GM12801 (cell line): ENCODE data around the gene HK3.

Experiments used
- TF ChIP-seq, protein P1 (sequence below): IDR thresholded peaks from one replicate; pipeline ENCODE4 v1.5.1; 2011; ENCODE audit warnings: control low read depth; ENCODE audit not compliant: insufficient read length; ENCODE audit errors: extremely low read depth

The HK3 gene

DNA sequence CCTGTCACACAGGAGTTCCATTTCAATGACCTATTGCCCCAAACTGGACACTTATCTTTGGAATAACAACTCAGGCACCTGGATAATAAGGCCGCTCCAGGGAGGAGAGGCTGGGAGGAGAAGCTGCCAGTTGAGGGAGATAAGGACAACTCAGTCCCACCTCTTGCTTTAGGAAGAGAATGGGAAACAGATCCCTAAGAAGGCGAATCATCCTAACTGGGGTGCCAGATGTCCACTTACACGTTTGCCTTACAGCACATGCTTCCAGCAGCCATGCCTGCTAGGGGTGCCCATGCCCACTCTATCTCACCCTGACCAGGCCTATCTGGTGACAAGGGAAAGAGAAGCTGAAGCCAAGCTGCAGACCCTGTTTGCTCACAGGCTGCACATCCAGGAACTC lies 6.5 kb downstream of the HK3 start:
- TF ChIP-seq, protein P1, sequence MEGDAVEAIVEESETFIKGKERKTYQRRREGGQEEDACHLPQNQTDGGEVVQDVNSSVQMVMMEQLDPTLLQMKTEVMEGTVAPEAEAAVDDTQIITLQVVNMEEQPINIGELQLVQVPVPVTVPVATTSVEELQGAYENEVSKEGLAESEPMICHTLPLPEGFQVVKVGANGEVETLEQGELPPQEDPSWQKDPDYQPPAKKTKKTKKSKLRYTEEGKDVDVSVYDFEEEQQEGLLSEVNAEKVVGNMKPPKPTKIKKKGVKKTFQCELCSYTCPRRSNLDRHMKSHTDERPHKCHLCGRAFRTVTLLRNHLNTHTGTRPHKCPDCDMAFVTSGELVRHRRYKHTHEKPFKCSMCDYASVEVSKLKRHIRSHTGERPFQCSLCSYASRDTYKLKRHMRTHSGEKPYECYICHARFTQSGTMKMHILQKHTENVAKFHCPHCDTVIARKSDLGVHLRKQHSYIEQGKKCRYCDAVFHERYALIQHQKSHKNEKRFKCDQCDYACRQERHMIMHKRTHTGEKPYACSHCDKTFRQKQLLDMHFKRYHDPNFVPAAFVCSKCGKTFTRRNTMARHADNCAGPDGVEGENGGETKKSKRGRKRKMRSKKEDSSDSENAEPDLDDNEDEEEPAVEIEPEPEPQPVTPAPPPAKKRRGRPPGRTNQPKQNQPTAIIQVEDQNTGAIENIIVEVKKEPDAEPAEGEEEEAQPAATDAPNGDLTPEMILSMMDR: no peak

DNA sequence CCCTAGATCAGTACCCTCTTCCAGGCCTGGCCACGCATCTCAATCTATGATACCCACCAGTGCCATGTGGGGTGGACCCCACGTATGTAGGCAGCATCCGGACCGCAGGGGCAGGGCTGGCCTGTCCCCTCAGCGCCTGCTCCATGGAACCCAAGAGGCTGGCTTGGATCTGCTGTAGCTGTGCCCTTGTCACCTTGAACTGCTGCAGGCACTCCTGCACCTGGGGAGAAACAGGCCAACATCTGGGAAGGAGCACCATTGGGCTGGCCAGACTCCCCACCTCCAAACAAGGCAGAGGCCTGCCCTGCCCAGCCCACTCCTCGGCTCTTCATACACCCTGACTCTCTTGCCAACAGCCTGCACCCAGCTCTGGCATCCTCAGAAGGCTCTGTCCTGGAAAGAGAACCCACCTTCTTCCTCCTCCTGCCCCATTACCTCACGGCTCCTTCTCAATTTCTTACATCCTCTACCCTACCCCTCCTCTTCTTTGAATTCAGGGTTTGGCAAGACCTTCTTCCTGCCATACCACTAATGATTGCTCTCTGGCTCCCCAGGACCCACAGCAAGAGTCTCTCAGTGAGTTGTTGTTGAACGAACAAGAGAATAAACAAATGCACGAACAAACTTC lies 7.7 kb downstream of the HK3 start:
- TF ChIP-seq, protein P1: no peak

DNA sequence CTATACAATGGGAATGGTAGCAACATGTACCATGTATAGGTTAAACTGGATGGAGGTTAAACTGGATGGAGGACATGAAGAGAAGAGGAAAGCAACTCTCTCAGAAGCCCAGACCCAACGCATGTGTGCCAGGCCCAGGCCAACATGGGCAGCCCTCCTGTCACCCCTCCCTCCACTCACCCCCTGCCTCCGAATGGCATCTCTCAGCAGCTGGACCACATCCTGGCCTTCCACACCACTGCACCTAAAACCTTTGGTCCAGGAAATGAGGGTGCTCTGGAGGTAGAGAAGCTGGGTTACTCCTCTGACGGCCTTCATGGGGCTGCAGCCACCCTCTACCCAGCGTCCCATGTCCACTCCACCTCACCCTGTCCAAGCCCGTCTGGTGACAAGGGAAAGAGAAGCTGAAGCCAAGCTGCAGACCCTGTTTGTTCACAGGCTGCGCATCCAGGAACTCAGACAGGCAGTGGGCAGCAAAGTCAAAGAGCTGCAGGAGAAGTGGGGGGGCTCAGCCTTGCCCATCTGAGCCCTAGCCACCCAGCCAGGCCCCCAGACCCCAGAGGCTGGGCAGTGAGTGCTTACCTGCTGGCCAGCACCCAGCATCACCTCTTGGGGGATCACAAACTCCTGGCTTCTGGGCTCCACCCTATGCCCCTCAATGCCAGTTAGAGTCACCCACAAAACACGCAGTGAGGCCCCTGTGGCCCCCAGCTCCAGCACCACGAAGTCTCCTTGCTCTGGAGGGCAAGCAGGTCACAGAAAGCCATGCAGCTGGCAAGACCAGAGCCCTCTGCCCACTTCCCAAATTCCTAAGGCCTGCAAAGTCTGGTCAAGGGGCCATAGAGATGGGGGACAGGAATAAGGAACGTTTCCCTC lies 8.5 kb downstream of the HK3 start:
- TF ChIP-seq, protein P1: no peak

DNA sequence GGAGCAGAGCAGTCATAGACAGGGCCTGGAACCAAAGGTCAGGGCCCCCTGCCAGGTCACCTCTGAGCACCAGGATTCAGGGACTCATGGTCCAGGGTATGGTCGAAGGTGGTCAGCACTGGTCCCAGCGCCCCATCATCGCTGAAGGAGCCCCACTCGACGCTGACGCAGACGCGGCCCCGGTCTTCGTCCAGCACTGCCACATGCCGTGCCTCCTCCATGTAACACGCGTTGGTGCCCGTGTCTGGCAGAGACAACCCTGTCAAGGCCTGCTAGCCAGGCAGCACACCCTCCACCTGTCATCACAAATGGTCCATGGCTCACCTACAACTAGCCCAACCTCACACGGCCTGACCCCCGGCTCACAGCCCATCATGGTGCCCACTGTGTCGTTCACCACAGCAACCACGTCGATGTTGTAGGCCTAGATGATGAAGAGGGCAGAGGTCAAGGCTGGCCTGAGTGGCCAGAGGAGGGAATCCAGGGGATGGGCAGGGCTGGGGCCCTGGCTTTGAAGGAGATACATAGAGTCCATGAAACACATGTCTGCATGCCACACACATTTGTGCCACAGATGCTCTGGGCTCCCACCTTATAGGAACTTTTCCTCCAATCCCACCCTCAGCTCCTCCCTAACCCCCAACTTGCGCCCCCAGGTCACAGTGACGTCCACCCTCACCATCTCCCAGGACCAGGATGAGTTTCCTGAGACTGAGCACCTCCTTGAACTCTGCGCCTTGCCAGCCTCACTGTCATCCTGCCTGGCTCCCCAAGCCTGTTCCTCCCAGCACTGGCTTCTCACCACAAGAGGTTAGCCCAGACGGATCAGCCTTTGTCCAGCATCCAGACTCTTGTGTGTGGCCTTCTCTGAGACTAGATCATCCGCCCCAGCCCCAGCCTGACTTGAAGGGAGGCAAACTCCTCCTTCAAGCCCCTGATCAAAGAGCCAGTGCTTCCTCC lies 9.5 kb downstream of the HK3 start:
- TF ChIP-seq, protein P1: no peak

DNA sequence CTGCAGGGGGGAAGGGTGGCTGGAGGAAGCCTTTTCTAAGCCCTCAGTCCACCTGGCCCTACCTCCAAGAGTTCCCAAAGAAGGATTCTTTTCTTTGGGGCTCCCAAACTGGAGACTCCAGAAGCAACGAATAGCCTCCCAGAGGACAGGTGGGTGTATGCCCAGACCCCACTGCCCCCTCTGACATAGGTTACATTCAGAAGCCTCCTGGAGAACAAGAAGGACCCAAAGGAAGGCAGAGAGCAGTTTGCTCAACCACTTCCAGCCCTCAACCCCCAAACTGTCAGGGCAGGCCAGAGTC lies 10.3 kb downstream of the HK3 start:
- TF ChIP-seq, protein P1: no peak

DNA sequence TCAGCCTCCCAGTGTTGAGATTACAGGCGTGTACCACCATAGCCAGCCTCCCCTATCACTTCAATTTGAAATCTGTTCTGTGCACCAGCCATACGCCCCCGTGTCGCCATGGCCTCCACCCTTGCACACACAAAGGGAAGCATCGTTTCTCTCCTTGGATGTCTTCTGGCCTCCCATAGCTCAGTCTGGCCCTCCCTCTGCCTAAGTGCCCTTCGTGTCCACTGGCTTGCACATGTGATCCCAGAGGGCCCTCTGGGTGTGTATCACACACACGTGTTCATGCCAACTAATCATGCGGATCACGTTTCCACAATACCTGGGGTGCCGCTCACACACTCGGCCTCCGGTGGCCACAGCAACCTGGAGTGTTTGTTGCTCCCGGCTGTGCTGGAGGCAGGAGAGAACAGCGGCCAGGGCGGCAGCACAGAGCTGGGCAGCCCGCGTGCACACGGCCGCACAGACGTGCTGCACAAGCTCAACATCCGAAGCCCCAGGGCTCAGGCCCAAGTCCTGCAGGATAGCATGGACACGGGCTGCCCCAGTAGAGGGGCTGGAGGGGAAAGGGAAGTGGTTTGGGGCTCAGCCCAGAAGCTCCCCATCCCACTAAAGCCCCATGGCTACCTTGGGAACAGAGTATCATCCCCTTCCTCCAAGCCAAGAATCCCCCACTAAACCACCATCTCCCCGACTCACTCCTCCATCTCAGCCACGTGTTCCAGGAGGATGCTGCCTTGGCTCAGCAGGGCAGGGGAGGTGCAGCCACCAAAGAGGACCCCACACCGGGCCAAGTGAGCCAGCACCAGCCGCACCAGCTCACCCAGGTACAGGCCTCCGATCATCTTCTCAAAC lies 10.9 kb downstream of the HK3 start:
- TF ChIP-seq, protein P1: no peak
